Activated CD4-positive, CD25-positive, alpha-beta regulatory T cell (primary cell): ENCODE measurements around the gene GTPBP2.
A peak's percentile ranks its signal among the peaks of the same experiment; 100 is the strongest.

ENCODE experiments used
- DNase-seq, 4 experiments: peaks; one replicate each; lab custom pipeline; 2025; lab: John Stamatoyannopoulos, UW

Gene GTPBP2

DNA sequence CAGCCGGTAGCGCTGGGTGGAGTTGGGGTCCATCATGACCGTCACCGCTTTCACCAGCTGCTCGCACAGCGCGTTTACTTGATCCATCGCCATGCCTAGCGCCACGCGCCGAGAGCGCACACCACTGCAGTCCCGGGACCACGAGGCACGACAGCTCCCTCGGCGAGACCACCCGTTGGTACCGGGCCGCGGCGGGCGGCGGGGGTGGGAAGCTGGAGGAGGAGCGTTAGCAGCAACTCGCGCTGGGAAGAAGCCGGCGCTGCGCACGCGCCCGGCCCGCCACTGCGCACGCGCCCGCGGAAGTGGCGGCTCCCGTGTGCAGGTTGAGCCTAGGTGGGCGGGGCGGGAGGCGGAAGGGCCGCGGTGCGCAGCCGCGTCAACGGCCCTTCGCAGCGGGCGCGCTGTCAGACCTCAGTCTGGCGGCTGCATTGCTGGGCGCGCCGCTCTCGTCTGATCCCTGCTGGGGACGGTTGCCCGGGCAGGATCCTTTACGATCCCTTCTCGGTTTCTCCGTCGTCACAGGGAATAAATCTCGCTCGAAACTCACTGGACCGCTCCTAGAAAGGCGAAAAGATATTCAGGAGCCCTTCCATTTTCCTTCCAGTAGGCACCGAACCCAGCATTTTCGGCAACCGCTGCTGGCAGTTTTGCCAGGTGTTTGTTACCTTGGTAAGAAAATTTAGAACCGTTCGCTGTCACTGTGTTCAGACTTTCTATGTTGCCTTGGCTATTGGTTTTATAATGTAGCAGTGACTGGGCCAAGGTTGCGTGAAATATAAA, 53.1 kb downstream of the GTPBP2 start, which contains the start of the genes POLH and XPO5:
POLH (plus strand) TSS at position 414 of the 780 bp plus-strand sequence. CDS start 6,135 bp downstream, outside the sequence.
XPO5 (minus strand) TSS at position 267 of the 780 bp plus-strand sequence; CDS start at position 93, 174 bp downstream.
- DNase-seq, result peak; percentile 75 to 88 (median 83)

DNA sequence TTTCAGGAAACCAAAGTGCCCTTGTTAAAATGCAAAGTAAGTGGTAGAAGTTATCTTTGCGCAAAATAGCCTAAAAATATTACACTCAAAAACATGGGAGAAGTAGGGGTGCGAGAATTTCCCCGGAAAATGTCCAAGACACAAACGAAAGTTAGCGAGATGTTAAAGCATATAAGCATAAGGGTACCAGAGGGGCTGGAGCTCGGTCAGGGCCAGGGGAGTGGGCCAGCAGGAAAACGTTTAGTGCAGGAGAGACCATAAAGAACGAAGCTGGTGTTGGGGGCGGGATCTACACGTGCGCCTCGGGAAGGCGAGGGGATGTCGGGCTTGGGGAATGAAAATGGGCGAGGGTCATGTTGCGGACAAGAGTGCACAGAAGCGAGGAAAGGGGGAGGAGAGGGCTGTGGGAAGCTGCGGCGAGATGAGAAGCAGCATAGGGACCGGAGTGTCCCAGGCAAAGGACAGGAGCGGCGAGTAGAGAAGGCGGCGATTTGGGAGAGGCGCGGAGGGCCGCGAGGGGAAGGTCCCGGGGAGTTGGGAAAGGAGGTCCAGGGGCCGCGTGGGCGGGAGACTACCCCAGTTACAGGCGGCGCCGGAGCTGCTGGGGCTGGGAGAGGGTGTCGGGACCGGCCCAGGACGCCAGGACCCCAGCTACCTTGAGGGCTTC, 53.8 kb downstream of the GTPBP2 start:
- DNase-seq, result peak in 1 of 4 experiments; percentile 23

DNA sequence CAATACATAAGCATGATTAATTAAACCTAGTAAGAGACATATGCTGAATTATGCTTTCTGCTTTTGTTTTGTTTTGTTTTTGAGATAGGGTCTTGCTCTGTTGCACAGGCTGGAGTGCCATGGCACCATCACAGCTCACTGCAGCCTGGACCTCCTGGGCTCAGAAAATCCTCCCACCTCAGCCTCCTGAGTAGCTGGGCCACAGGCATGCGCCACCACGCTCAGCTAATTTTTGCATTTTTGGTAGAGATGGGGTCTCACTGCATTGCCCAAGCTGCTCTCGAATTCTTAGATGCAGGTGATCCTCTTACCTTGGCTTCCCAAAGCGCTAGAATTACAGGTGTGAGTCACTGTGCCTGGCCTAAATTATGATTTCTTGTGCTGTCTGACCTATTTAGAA, 57.0 kb downstream of the GTPBP2 start:
- DNase-seq, result no peak

DNA sequence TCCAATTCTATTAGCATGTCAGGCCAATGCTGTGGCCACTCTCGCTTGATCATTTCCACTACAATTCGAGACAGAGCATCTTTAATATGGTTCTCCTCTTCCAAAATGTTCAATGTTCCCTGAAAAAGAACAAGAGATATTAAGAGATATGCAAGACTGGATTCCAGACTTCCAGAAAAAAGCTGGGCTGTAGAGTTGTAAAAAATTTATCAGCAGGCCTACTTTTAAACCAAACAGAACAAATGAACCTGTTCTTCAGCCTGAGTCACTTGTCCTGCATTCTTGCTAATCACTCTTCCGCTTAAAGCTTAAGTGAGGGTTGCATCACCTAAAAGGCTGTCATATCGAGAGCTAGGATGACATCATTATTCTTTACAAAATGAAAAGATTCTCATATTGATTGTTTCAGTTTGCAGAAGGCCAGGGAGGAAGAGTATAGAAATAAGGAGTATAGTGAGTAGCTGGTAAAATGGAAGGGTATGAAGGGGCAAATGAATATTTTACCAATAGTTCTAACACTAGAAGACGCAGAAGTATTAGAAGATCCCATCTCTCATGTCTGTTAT, 58.1 kb downstream of the GTPBP2 start:
- no peak for DNase-seq
